ENCODE data around the gene COL9A1.
"Not testable (repeated sequence)": the region's sequence is repeated elsewhere in the genome, so short reads cannot be mapped to it uniquely, and the experiment has no call there.

The COL9A1 gene

DNA sequence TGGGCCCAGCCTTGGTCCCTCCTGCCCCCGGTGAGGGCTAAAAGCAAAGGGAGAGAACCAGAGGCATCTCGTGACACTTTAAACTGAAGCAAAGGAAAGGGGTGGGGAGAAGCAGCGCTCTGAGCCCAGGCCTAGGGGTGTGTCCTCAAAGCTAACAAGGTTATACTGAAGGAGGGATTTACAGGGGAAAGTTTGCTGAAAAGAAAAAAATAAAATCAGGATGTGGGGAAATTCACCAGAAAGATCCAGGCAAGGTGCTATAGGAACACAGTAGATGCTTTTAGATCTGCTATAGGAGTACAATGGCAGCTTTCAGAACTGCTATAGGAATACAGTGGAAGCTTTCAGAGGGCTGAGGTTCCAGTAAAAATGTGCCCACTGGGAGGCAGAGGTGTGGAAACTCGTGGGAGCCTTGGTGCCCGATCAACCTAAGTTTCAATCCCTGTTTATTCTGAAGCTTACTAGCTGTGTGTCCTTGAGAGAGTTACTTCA lies at the start of gene COL9A1:
COL9A1 (minus strand) TSS at position 51 of the 492 bp plus-strand sequence. CDS start 160 bp downstream, outside the sequence.
- Mint-ChIP-seq H3K27ac (no peak within 1 kb of the TSS), H3K9me3 (no peaks in the 10 kb centered on the region)

DNA sequence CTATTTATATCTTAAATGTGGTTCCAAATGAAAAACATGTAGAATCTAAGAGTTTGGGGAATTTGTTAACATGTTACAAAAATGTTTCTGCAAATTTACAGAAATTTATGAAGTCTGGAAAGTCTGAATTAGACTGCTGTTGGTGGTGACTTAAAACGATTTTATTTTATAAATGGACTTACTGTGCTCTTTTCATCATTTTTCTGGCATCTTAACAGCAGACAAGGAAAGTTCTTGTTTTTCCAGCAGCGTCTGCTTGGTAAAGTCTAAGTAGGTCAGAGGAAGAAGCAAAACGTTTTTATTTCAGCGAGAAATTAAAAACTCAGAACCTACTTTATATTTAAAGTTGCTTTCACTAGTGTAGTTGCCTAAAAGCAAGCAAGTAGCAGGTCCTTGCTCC lies 48.6 kb upstream of the COL9A1 start:
- H3K27ac Mint-ChIP-seq: no peak overlapping the region
- no peak overlapping the region for H3K4me3 Mint-ChIP-seq
- no peaks in the 10 kb centered on the region for H3K9me3 Mint-ChIP-seq
- TF ChIP-seq, protein P1, sequence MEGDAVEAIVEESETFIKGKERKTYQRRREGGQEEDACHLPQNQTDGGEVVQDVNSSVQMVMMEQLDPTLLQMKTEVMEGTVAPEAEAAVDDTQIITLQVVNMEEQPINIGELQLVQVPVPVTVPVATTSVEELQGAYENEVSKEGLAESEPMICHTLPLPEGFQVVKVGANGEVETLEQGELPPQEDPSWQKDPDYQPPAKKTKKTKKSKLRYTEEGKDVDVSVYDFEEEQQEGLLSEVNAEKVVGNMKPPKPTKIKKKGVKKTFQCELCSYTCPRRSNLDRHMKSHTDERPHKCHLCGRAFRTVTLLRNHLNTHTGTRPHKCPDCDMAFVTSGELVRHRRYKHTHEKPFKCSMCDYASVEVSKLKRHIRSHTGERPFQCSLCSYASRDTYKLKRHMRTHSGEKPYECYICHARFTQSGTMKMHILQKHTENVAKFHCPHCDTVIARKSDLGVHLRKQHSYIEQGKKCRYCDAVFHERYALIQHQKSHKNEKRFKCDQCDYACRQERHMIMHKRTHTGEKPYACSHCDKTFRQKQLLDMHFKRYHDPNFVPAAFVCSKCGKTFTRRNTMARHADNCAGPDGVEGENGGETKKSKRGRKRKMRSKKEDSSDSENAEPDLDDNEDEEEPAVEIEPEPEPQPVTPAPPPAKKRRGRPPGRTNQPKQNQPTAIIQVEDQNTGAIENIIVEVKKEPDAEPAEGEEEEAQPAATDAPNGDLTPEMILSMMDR (IDR thresholded peaks at IDR 0.05; ENCODE audit: unreplicated experiment in 3 of 3): no peak
- no peaks in the 10 kb centered on the region for H3K4me1 Mint-ChIP-seq
- H3K36me3 Mint-ChIP-seq (ENCODE audit: low read depth): no peaks in the 10 kb centered on the region
- H3K27me3 Mint-ChIP-seq (ENCODE audit: low read depth): peaks cover 3% of the 10 kb centered on the region

More for the DNA sequence above, at the start of gene COL9A1:
- Mint-ChIP-seq H3K36me3 (ENCODE audit: low read depth) (no peaks in the 10 kb centered on the region), H3K27me3 (ENCODE audit: low read depth) (peaks cover 16% of the 10 kb centered on the region), H3K4me3 (no peak within 1 kb of the TSS), H3K4me1 (peaks cover 5% of the 10 kb centered on the region)
- TF ChIP-seq, protein P1 (IDR thresholded peaks at IDR 0.05; ENCODE audit: unreplicated experiment in 3 of 3): no peak

DNA sequence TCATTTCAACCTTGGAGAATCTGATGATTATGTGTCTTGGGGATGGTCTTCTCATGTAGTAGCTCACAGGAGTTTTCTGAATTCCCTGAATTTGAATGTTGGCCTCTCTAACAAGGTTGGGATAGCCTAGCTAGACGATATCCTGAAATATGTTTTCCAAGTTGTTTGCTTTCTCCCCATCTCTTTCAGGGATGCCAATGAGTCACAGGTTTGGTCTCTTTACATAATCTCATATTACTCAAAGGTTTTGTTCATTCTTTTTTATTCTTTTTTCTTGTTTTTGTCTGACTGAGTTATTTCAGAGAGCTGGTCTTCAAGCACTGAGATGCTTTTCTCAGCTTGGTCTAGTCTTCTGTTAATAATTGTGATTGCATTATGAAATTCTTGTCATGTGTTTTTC lies 42.7 kb upstream of the COL9A1 start:
- Mint-ChIP-seq H3K4me3 (no peak overlapping the region), H3K27me3 (ENCODE audit: low read depth) (peaks cover 3% of the 10 kb centered on the region), H3K27ac (no peak overlapping the region), H3K4me1 (no peaks in the 10 kb centered on the region), H3K9me3 (peaks cover 8% of the 10 kb centered on the region), H3K36me3 (ENCODE audit: low read depth) (no peaks in the 10 kb centered on the region)
- TF ChIP-seq, protein P1 (IDR thresholded peaks at IDR 0.05; ENCODE audit: unreplicated experiment in 3 of 3): no peak

DNA sequence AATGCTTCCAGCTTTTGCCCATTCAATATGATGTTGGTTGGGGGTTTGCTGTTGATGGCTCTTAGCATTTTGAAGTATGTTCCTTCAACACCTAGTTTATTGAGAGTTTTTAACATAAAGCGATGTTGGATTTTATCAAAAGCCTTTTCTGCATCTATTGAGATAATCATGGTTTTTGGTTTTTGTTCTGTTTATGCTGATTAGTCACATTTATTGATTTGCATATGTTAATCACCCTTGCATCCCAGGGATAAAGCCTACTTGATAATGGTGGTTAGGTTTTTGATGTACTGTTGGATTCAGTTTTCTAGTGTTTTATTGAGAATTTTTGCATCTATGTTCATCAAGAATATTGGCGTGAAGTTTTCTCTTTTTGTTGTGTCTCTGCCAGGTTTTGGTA lies 40.4 kb upstream of the COL9A1 start:
- Mint-ChIP-seq H3K27me3 (ENCODE audit: low read depth) (peaks cover 3% of the 10 kb centered on the region), H3K4me3 (no peak overlapping the region), H3K36me3 (ENCODE audit: low read depth) (no peaks in the 10 kb centered on the region), H3K9me3 (peaks cover 8% of the 10 kb centered on the region), H3K4me1 (no peaks in the 10 kb centered on the region), H3K27ac (no peak overlapping the region)
- TF ChIP-seq, protein P1 (IDR thresholded peaks at IDR 0.05; ENCODE audit: unreplicated experiment in 3 of 3): no peak

DNA sequence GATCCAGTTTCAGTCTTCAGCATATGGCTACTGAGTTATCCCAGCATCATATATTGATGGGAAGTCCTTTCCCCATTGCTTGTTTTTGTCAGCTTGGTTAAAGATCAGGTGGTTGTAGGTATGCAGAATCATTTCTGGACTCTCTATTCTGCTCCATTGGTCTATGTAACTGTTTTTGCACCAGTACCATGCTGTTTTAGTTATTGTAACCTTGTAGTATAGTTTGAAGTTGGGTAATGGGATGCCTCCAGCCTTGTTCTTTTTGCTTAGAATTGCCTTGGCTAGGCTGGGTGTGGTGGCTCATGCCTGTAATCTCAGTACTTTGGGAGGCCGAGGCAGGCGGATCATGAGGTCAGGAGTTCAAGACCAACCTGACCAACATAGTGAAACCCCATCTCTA lies 36.9 kb upstream of the COL9A1 start:
- H3K36me3 Mint-ChIP-seq (ENCODE audit: low read depth); H3K27me3 Mint-ChIP-seq (ENCODE audit: low read depth); H3K27ac Mint-ChIP-seq; H3K4me3 Mint-ChIP-seq; H3K4me1 Mint-ChIP-seq: not testable (repeated sequence)
- H3K9me3 Mint-ChIP-seq: peaks cover 13% of the 10 kb centered on the region

DNA sequence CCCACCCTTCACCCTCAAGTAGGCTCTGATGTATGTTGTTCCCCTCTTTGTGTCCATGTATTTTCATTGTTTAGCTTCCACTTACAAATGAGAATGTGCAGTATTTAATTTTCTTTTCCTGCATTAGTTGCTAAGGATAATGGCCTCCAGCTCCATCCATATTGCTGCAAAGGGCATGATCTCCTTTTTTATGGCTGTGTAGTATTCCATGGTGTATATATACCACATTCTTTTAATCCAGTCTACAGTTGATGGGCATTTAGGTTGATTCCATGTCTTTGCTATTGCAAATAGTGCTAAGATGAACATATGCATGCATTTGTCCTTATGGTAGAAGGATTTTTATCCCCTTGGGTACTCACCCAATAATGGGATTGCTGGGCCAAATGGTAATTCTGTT lies 35.9 kb upstream of the COL9A1 start:
- Mint-ChIP-seq H3K27me3 (ENCODE audit: low read depth) (peaks cover 3% of the 10 kb centered on the region), H3K9me3 (peaks cover 14% of the 10 kb centered on the region), H3K4me1 (no peaks in the 10 kb centered on the region), H3K27ac (no peak overlapping the region), H3K4me3 (no peak overlapping the region), H3K36me3 (ENCODE audit: low read depth) (no peaks in the 10 kb centered on the region)
- TF ChIP-seq, protein P1 (IDR thresholded peaks at IDR 0.05; ENCODE audit: unreplicated experiment in 3 of 3): no peak
